HUES64 (cell line): Measurements from ENCODE around the gene POLD2.

Experiments
- H3K27ac ChIP-seq: 2 replicates; pipeline ENCODE4 v1.7.0; 2013; ENCODE audit warnings: low read depth, low read length, inconsistent platforms
- H3K27me3 ChIP-seq: 2 replicates; pipeline ENCODE4 v1.6.1; 2013; ENCODE audit warnings: mild to moderate bottlenecking, low read length; ENCODE audit not compliant: insufficient read depth
- H3K36me3 ChIP-seq: 2 replicates; pipeline ENCODE4 v1.6.1; 2013; ENCODE audit warnings: mild to moderate bottlenecking, low read length; ENCODE audit not compliant: insufficient read depth
- H3K4me1 ChIP-seq: 2 replicates; pipeline ENCODE4 v1.6.1; 2013; ENCODE audit warnings: mild to moderate bottlenecking, low read length, moderate library complexity; ENCODE audit not compliant: insufficient read depth
- H3K4me3 ChIP-seq: 2 replicates; pipeline ENCODE4 v1.5.1; 2013; ENCODE audit warnings: mild to moderate bottlenecking, low read length, moderate library complexity
- H3K9ac ChIP-seq: 2 replicates; pipeline ENCODE4 v1.6.1; 2013; ENCODE audit warnings: mild to moderate bottlenecking, low read depth, low read length
- H3K9me3 ChIP-seq: 2 replicates; pipeline ENCODE4 v1.6.1; 2013; ENCODE audit warnings: low read depth, low read length; ENCODE audit not compliant: insufficient read depth
- WGBS: fragments of 150-250, 120-280 bp; methylation state at CpG from one replicate; pipeline ENCODE4 v1.1.7; 2013; ENCODE audit warnings: missing lambda C conversion rate; 5-methylcytosine and 5-hydroxymethylcytosine counted together

The POLD2 gene

DNA sequence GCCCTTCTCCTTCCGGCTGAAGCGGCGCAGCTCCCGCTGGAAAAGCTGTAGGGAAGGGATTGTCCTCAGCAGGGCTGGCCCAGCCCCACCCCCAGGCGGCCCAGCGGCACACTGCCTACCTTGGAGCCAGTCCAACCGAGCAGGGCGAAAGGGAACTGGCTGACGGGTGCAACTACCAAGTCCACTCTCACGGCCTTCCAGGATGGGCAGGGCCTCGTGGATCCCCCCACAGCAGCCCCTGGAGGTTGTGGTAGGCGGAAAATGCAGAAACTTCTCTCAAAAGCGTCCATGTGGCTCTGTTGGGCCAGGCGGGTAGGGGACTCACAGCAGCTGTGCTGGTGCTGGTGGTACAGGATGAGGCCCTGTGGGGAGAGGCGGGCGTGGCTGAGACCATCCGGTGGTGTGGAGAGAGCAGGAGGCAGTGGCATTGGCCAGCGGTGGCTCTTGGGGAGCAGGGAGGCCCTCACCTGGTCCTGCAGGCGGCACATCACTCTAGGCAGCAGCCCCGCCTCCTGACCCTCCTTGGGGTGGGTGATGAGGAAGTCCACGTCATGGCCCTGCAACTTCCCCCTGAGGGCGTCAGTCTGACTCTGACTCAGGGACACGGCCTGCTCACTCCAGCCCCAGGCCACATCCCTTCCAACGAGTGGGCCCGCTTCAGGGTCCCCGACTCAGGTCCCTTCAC lies 49.5 kb downstream of the POLD2 start:
- no peaks in the 10 kb centered on the region; the same call in 1 of the 2 replicates for H3K27me3 ChIP-seq
- no peak overlapping the region for H3K27ac ChIP-seq
- 90% methylated on average over 25 of the region's 26 CpGs for WGBS
- no peaks in the 10 kb centered on the region for H3K9me3 ChIP-seq
- H3K4me3 ChIP-seq: no peak overlapping the region
- no peaks in the 10 kb centered on the region for H3K4me1 ChIP-seq
- H3K36me3 ChIP-seq: peaks cover 47% of the 10 kb centered on the region
- H3K9ac ChIP-seq: no peak overlapping the region

DNA sequence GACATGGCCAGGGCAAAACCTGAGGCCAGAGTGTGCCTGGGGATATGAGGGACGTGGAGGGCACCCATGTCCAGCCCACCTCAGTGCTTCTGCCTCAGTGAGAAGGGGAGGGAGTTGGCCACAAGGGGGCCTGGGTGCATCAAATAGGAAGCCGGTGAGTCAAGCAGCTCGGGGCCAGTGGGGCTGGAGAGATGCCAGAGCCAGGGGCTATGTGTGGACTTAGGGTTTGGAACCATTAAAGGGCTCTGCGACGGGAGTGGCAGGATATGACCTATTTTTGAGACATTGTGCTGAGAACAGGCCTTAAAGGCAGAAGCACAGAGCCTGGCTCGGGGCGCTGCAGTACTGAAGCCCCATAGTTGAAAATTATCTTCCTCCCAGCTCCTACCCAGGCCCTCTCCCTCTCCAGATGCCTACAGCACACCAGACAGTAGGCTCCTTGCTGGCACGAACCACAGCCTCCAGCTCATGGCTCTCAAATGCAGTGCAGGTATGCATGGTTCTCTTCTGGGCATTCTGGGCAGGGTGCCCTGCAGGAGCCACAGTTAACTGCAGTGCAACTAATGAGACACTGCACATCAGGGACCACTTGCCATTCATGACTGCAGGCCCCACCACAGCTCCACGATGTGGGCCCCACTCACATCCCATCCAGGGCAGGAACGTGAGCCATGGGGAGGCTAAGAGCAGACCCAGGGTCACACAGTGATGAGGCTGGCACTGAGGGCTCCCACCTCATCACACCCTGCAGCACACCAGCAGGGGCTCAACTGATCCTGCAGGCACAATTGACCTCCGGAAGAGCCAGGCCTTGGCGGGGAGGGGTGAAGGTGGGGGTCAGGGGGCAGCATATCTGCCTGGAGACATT lies 50.8 kb downstream of the POLD2 start:
- 71% methylated on average over 12 of the region's 12 CpGs for WGBS

DNA sequence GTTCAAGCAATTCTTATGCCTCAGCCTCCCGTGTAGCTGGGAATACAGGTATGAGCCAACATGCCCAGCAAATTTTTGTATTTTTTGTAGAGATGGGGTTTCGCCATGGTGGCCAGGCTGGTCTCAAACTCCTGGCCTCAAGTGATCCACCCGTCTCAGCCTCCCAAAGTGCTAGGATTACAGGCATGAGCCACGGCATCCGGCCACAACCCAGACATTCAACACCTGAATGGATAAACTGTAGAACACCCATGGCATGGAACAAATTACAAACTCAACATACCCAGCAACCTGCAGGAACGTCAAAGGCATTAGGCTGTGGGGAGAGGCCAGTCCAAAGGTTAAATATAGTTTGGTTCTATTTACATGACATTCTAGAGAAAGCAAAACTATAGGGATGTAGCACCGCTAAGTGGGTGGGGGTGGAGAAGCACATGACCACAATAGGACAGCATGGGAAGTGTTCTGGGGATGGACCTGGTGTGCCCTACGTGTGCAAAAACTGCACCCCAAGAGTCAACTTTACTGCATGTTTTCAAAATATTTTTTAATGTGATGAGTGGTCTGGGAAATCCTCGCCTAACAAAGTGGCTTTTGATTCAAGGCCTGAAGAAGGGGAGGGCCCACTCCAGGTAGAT lies 51.5 kb downstream of the POLD2 start:
- no peaks in the 10 kb centered on the region for H3K4me1 ChIP-seq
- H3K36me3 ChIP-seq: peaks cover 27% of the 10 kb centered on the region
- no peaks in the 10 kb centered on the region; the same call in 1 of the 2 replicates for H3K27me3 ChIP-seq
- H3K9ac ChIP-seq: no peak overlapping the region
- H3K9me3 ChIP-seq: no peaks in the 10 kb centered on the region
- WGBS: 89% methylated on average over 9 of the region's 9 CpGs
- no peak overlapping the region for H3K27ac ChIP-seq
- no peak overlapping the region for H3K4me3 ChIP-seq

More for the DNA sequence above, 50.8 kb downstream of the POLD2 start:
- Histone ChIP-seq H3K27me3 (no peaks in the 10 kb centered on the region; the same call in 1 of the 2 replicates), H3K36me3 (peaks cover 35% of the 10 kb centered on the region), H3K4me1 (no peaks in the 10 kb centered on the region), H3K9ac (no peak overlapping the region), H3K9me3 (no peaks in the 10 kb centered on the region), H3K4me3 (no peak overlapping the region), H3K27ac (no peak overlapping the region)

DNA sequence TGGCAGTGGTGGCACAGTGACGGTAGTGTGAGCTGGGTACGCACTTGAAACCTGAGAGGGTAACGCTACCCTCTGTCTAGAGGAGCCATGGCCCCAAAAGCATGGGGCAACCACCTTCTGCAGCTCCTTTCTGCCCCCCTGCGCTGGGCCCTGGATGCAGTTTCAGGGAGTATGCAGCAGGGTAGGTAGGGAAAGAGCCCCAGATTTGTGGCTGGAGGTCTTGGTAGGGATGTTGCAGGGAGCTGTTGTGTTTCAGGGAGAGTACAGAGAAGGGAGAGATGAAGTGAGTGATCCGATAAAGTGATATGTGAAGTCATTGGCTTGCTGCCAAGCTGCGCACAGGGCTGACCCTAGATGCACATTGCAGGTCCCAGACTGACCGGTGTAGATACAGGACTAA lies 55.3 kb downstream of the POLD2 start:
- no peak overlapping the region for H3K9ac ChIP-seq
- no peaks in the 10 kb centered on the region; the same call in 1 of the 2 replicates for H3K27me3 ChIP-seq
- H3K9me3 ChIP-seq: no peaks in the 10 kb centered on the region
- H3K4me3 ChIP-seq: no peak overlapping the region
- no peak overlapping the region for H3K27ac ChIP-seq
- peaks cover under 1% of the 10 kb centered on the region for H3K36me3 ChIP-seq
- peaks cover 13% of the 10 kb centered on the region; the same call in 1 of the 2 replicates for H3K4me1 ChIP-seq
- WGBS: 89% methylated on average over 7 of the region's 7 CpGs

DNA sequence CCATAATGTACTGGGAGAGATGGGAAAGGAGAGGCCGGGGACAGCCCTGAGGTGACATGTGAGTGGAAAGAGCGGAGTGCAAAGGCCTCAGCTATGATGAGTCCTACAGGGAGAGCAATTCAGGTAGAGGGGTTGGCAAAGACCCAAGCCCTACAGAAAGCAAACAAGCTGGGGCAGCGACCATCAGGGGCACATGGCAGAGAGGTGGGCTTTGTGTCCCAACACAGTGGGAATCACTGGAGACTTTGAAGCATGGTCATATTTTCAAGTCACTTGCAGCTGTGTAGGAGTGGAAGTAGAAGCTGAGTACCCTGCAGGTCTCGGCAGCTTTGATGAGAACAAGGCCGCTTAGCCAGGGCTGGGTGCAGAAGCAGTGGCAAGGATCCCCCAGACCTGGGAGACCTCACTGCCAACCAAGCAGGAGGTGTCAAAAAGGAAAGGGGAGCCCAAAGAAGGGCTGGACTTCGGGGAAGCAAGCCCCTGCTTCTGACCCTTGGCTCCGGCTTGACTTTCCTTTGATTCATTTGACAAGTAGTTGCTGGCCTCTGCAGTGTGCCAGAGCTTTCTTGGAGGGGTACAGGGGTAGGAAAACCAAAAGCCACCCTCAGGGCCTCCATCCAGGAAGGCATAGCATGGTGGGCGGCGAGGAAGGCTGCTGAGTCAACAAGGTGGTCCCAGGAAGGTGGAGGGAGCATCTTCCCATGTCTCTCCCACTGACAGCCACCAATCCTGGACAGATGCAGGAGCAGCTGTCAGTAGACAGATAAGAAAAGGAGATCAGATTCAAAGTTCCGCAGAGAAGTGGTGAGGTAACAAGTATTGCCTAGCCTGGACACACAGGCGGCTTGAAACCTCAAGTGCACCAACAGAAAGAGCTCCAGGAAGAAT lies 56.0 kb downstream of the POLD2 start:
- Histone ChIP-seq H3K9ac (no peak overlapping the region), H3K4me1 (peaks cover 13% of the 10 kb centered on the region; the same call in 1 of the 2 replicates), H3K27me3 (no peaks in the 10 kb centered on the region; the same call in 1 of the 2 replicates), H3K36me3 (no peaks in the 10 kb centered on the region), H3K4me3 (no peak overlapping the region), H3K9me3 (no peaks in the 10 kb centered on the region), H3K27ac (no peak overlapping the region)
- 86% methylated on average over 11 of the region's 11 CpGs for WGBS

DNA sequence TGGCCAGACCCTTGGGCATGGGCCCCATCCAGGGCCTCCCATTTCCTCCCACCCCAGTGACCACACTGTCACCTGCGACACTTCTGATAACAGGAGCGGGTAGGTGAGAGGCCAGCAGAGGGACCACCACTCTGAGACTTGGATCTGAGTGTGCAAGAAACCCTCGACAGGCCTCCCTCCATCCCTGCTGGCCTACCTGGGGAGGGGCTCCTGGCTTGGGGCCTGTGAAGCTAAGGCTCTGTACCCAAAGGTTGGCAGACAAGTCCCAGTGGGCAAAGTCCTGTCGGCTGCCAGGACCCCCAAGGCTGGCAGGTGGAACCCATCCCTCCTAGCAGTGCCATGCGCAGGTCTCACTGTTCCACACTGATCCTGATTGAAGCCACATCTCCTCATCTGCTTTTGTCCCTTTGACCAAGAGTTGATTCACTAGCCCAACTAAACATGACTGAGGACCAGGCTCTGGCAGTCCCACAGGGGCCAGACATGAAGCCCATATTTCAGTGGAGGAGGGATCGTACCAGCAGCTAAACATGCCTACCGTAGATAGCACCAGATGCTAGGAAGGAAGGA lies 56.8 kb downstream of the POLD2 start:
- H3K27ac ChIP-seq: no peak overlapping the region
- H3K4me1 ChIP-seq: peaks cover 13% of the 10 kb centered on the region; the same call in 1 of the 2 replicates
- WGBS: 88% methylated on average over 7 of the region's 7 CpGs
- peaks cover 5% of the 10 kb centered on the region; the same call in 1 of the 2 replicates for H3K36me3 ChIP-seq
- no peaks in the 10 kb centered on the region; the same call in 1 of the 2 replicates for H3K27me3 ChIP-seq
- no peak overlapping the region for H3K4me3 ChIP-seq
- no peak overlapping the region for H3K9ac ChIP-seq
- H3K9me3 ChIP-seq: no peaks in the 10 kb centered on the region

DNA sequence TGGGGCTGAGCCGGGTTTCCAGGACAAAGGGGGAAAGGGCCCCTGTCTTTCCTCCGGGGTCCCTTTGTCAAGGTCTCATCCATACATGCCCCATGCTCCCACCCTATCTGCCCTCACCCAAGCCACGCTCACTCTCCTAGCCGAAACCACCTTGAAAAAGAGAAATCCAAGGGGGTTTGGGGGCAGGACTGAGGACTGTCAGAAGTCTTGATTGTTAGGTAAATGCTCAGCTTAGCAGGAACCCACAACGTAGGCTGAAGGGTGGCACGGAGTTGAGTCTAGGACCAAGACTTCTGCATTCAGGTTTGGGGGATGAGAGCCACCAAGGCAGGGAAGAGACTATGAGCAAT lies 57.3 kb downstream of the POLD2 start:
- H3K27me3 ChIP-seq: no peaks in the 10 kb centered on the region; the same call in 1 of the 2 replicates
- no peaks in the 10 kb centered on the region for H3K9me3 ChIP-seq
- 41% methylated on average over 6 of the region's 6 CpGs for WGBS
- H3K4me3 ChIP-seq: 0 out of 2 replicates have a peak overlapping the region, but pooled peaks have one; percentile 14
- H3K4me1 ChIP-seq: peaks cover 13% of the 10 kb centered on the region; the same call in 1 of the 2 replicates
- H3K9ac ChIP-seq: no peak overlapping the region
- peaks cover 10% of the 10 kb centered on the region; the same call in 1 of the 2 replicates for H3K36me3 ChIP-seq
- H3K27ac ChIP-seq: no peak overlapping the region

DNA sequence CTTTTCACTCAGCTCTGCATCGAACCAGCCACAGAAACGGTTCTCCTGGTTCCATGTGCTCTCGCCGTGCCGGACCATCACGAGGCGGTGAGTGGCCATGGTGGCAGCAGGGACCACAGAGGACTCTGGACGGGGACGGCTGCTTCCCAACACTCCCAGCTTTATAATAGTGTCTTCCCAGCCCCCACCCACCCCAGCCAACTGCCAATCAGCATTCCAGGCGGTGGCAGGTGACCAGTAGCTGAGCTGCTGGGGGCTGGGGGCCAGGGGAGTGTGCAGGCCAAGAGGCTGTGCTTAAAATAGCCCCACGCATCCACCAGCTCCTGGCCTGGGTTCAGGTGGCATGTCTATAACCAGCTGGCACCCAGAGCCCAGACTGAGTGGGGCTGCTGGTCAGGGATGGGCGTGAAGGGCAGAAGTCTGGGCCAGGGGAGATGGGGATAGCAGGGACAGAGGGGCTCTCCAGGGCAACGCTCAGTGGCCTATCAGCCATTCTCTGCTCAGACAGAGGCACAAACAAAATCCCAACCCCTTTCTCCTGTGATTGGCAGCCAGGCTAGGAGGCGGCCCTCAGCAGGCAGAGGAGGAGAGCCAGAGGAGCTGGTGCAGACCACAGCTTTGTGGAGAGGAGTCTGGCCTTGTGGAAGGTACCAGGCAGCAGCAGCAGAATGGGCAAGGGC lies 57.8 kb downstream of the POLD2 start, which contains the start of gene PGAM2:
PGAM2 (minus strand) TSS at position 137 of the 680 bp plus-strand sequence; CDS start at position 99, 38 bp downstream.
- Histone ChIP-seq H3K27ac (no peak within 1 kb of the TSS), H3K27me3 (no peaks in the 10 kb centered on the region; the same call in 1 of the 2 replicates), H3K4me1 (peaks cover 13% of the 10 kb centered on the region; the same call in 1 of the 2 replicates), H3K36me3 (peaks cover 15% of the 10 kb centered on the region), H3K9ac (no peak within 1 kb of the TSS), H3K9me3 (no peaks in the 10 kb centered on the region), H3K4me3 (peak within 1 kb of the TSS; percentile 27; the same call in 1 of the 2 replicates)
- 41% methylated on average over 14 of the region's 14 CpGs for WGBS

DNA sequence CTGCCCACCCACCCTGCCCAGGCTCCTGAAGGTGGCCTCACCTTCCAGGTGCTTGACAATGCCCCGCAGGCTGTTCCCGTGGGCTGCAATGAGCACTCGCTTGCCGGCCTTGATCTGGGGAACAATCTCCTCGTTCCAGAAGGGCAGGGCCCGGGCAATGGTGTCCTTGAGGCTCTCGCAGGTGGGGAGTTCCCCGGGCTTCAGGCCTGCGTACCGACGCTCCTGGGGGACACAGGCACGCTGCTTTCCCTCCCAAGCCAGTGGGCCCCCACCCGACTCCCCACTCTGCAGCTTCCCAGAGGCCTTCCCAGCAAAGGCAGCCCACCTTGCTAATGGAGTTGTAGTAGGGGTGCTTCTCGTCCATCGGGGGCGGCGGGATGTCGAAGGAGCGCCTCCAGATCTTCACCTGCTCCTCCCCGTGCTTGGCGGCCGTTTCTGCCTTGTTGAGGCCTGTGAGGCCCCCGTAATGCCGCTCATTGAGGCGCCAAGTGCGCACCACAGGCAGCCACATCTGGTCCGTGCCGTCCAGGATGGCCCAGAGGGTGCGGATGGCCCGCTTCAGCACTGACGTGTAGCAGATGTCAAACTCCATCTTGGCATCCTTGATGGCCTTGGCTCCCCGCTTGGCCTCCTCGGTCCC lies 58.4 kb downstream of the POLD2 start:
- peaks cover 13% of the 10 kb centered on the region; the same call in 1 of the 2 replicates for H3K4me1 ChIP-seq
- H3K36me3 ChIP-seq: peaks cover 21% of the 10 kb centered on the region
- H3K9me3 ChIP-seq: no peaks in the 10 kb centered on the region
- peak overlapping the region; percentile 13; the same call in 1 of the 2 replicates for H3K4me3 ChIP-seq
- no peak overlapping the region for H3K27ac ChIP-seq
- no peaks in the 10 kb centered on the region; the same call in 1 of the 2 replicates for H3K27me3 ChIP-seq
- WGBS: 61% methylated on average over 33 of the region's 33 CpGs
- no peak overlapping the region for H3K9ac ChIP-seq
